GM18498 (cell line): Measurements from ENCODE around the gene PDP2.

ENCODE experiments used
- ATAC-seq: cut with Tn5 transposase; IDR thresholded peaks from one replicate; pipeline ENCODE4 v1.9.1; 2021; ENCODE audit warnings: mild to moderate bottlenecking, moderate library complexity; ENCODE audit not compliant: unreplicated experiment

Gene PDP2

DNA sequence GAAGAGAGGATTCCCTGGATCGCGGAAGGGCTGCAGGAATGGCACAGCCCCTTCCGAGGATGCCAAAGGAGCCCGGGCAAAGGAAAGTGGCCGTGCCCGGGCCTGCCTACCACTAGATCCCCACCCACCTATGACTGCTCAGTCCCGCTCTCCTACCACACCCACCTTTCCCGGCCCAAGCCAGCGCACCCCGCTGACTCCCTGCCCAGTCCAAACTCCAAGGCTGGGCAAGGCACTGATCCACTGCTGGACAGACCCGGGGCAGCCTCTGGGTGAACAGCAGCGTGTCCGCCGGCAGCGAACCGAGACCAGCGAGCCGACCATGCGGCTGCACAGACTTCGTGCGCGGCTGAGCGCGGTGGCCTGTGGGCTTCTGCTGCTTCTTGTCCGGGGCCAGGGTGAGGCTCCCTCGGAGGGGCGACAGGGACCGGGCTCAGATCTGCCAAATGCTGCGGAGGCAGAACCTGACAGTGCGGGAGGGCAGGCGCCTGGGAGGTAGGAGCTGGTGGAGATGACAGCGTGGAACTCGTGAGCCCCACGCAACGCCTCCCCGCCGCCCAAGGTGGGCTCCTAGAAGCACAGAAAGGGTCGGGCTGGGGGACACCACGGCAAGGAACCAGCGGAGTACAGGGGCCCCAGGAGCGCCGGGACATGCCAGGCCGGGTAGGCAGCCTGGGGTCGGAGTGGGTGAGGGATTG lies 55.1 kb downstream of the PDP2 start, which contains the start of gene CES2:
TSS of gene CES2 (plus strand) at position 203 of the 698 bp plus-strand sequence. CDS start at position 323, 120 bp downstream.
- ATAC-seq: no peak

DNA sequence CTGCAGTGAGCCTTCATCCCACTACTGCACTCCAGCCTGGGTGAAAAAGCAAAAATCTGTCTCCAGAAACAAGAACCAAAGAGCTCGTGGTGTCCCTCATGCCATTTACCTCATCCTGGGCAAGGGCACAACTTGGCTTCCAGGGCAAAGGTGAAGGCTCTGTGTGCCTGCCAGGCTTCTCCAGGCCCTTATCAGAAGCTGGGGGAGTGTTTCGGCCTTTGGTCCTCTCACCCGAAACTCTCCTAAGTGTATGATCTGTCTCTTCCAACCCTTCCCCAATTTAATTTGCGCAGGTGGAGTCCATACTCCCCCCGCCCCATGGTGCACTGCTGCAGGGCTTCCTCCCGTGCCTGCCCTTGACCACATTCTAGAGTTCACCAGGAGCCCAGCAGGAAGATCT lies 56.1 kb downstream of the PDP2 start:
- no peak for ATAC-seq

DNA sequence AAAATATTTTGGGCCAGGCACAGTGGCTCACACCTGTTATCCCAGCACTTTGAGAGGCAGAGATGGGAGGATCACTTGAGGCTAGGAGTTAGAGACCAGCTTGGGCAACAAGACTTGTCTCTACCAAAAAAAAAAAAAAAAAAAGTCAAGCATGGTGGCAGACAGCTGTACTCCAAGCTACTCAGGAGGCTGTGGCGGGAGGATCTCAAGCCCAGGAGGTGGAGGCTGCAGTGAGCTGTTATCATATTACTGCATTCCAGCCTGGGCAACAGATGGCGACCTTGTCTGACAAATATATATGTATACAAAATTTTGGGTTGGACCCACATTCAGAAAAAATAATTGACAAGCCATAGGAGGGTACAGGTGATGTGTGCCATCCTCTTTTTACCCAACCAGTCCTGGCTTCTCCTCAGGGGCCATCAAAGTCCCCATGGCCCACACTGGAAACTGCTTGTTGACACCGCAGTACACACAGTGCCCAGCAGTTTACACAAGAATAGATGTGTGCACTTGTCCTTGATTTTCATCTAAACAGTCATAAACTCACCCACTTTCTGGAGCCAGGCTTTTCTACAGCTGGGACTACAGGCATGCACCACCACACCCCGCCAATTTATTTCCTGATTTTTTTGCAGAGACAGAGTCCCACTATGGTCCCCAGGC lies 56.7 kb downstream of the PDP2 start:
- ATAC-seq: no peak

DNA sequence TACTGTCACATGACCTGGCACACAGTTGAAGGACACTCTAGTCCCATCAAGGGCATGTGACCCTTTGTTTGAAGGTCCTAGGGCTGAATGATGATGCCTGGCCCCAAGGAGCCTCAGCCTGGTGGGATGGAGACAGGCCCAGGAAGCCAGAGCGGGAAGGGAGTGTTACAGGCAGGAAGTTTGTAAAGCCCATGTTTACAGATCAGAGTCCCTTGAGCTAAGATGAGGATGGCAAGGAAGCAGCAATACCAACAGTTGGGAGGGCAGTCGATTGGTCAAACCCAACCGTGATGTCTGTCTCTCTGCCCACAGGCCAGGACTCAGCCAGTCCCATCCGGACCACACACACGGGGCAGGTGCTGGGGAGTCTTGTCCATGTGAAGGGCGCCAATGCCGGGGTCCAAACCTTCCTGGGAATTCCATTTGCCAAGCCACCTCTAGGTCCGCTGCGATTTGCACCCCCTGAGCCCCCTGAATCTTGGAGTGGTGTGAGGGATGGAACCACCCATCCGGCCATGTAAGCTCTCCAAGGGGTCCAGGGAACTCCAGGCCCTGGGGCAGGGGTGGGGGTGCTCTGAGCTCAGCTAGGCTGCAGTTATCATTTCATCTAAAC lies 57.5 kb downstream of the PDP2 start:
- ATAC-seq: no peak

GRCh38 chr16:66939366-66939765 lies 59.1 kb downstream of the PDP2 start:
- no peak for ATAC-seq

DNA sequence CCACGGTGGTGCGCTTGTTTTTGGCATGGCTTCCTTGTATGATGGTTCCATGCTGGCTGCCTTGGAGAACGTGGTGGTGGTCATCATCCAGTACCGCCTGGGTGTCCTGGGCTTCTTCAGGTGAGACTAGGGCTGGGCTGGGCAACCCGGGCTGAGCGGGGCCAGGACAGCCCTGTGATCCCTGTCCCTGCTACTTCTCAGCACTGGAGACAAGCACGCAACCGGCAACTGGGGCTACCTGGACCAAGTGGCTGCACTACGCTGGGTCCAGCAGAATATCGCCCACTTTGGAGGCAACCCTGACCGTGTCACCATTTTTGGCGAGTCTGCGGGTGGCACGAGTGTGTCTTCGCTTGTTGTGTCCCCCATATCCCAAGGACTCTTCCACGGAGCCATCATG lies 59.9 kb downstream of the PDP2 start:
- ATAC-seq: no peak
